Measurements from ENCODE around the gene VPS37D. TPM values are rescaled to one million over a fixed set of nuclear protein-coding genes. Genes with fewer than 3 reads are reported as not detected.
A peak's percentile ranks its signal among the peaks of the same experiment; 100 is the strongest.

VPS37D gene
- total and polyA plus RNA-seq, 10 of the 15 experiments (the other 5 are each of a cell fraction or from before 2014, with no cell fraction given) = 0.10 to 0.45 (median 0.16) TPM; not detected in 6

GRCh38 chr7:73683056-73683787 is 15.6 kb downstream of the VPS37D start, which contains the start of the genes BUD23 and DNAJC30:
TSS of gene BUD23 (plus strand) at chr7:73683597. CDS start at chr7:73683626, 29 bp downstream.
TSS of gene DNAJC30 (minus strand) at chr7:73683453. CDS start at chr7:73683423, 30 bp downstream.
- Histone ChIP-seq H3K36me3 (ENCODE audit: control insufficient read depth in 2 of 2, insufficient read depth in 2 of 2, low read length in 1 of 2) (peaks cover 4 to 5% of the 10 kb centered on the region in 2 experiments; a peak in 3 of 4 replicates), H3K9me3 (replicated peaks; ENCODE audit: control insufficient read depth, insufficient read depth, low read length) (no peaks in the 10 kb centered on the region; the same call in 2 of the 3 replicates), H3K79me2 (ENCODE audit: control insufficient read depth, insufficient read depth, low read length) (peaks cover 46% of the 10 kb centered on the region), H3K4me2 (ENCODE audit: control insufficient read depth, insufficient read depth) (peak within 1 kb of the TSS; percentile 94), H3K4me1 (ENCODE audit: control insufficient read depth, insufficient read depth, low read length) (peaks cover 14% of the 10 kb centered on the region), H4K20me1 (ENCODE audit: control insufficient read depth, insufficient read depth) (no peaks in the 10 kb centered on the region; the same call in 1 of the 2 replicates), H3K27ac (ENCODE audit: control insufficient read depth, insufficient read depth) (peak within 1 kb of the TSS; percentile 81), H3K9ac (ENCODE audit: control insufficient read depth, insufficient read depth, low read length) (peak within 1 kb of the TSS; percentile 98), H3K27me3 (replicated peaks in 1 of 2; ENCODE audit: control insufficient read depth in 2 of 2, insufficient read depth in 2 of 2, low read length in 1 of 2) (no peaks in the 10 kb centered on the region), H2AFZ (ENCODE audit: control insufficient read depth, low read depth, low read length) (peak within 1 kb of the TSS; percentile 96), H3K4me3 (peak within 1 kb of the TSS; percentile 91)
- in situ Hi-C loops (cut with MboI) (no loop called here), intact Hi-C loops (cut with micrococcal nuclease; ENCODE audit: unreplicated experiment) (loop anchor here (2.0 to 10.0 kb wide), 2 partner anchors 36 to 158 kb away; partner anchors contain the start of genes BAZ1B and STX1A)
- peak; percentile 71 for DNase-seq (ENCODE audit: low read depth, low spot score)
- ChIA-PET CTCF (no interaction called here), SMC1A (ENCODE audit: uncharacterized antibody, unreplicated experiment) (no interaction called here), RAD21 (ENCODE audit: unreplicated experiment) (no interaction called here), POLR2A (no interaction called here)
- 1% methylated on average over 68 of the region's 68 CpGs for WGBS (ENCODE audit: insufficient coverage, insufficient replicate concordance, low lambda C conversion rate, missing lambda C conversion rate)
- peak; percentile 95 for FAIRE-seq
- TSS peak; percentile 69 for BruUV-seq (replicated peaks)
- peak; percentile 98 for ATAC-seq
- TF ChIP-seq SP1 (IDR thresholded peaks at IDR 0.05; ENCODE audit: low read depth, low read length) = peak; percentile 85
- no peak for TF ChIP-seq CBX3 (IDR thresholded peaks at IDR 0.05; ENCODE audit: borderline replicate concordance, low read depth)
- TF ChIP-seq IRF5 (IDR thresholded peaks at IDR 0.05; ENCODE audit: borderline replicate concordance) = no peak
- TF ChIP-seq SUPT20H (IDR thresholded peaks at IDR 0.05; ENCODE audit: borderline replicate concordance, control insufficient read depth, low read depth, low read length) = no peak
- peak in 1 of 2 experiments; percentile 93; a peak in 3 of 4 replicates for TF ChIP-seq SRF (IDR thresholded peaks at IDR 0.05; ENCODE audit: low read depth in 2 of 2, low read length in 2 of 2)
- TF ChIP-seq EGR1 (IDR thresholded peaks at IDR 0.05; ENCODE audit: borderline replicate concordance in 1 of 2, low read depth in 2 of 2, low read length in 2 of 2) = peak in 1 of 2 experiments; percentile 63; a peak in 2 of 3 replicates
- TF ChIP-seq MXI1 (IDR thresholded peaks at IDR 0.05; ENCODE audit: low read depth, low read length) = peak; percentile 96
- TF ChIP-seq NFYB (IDR thresholded peaks at IDR 0.05; ENCODE audit: insufficient read depth, low read depth, low read length) = peak; percentile 93
- no peak for TF ChIP-seq YBX1 (IDR thresholded peaks at IDR 0.05)
- TF ChIP-seq ZZZ3 (IDR thresholded peaks at IDR 0.05; ENCODE audit: control insufficient read depth, insufficient read length, low read depth) = no peak
- 0 out of 2 replicates have a peak, but pooled peaks have one; percentile 20 for TF ChIP-seq CBX5 (IDR thresholded peaks at IDR 0.05; ENCODE audit: low read depth)
- TF ChIP-seq HSF1 (IDR thresholded peaks at IDR 0.05; ENCODE audit: low read depth, low read length) = no peak
- no peak for TF ChIP-seq ASH2L (IDR thresholded peaks at IDR 0.05; ENCODE audit: borderline replicate concordance, low read depth)
- TF ChIP-seq CHD1 (IDR thresholded peaks at IDR 0.05; ENCODE audit: low read depth, low read length) = no peak
- peak; percentile 26; the same call in 1 of the 2 replicates for TF ChIP-seq BACH1 (IDR thresholded peaks at IDR 0.05; ENCODE audit: borderline replicate concordance)
- peak; percentile 97 for TF ChIP-seq YY1 (IDR thresholded peaks at IDR 0.05; ENCODE audit: low read depth, low read length)
- TF ChIP-seq ZNF622 (IDR thresholded peaks at IDR 0.05) = no peak
- peak; percentile 96 for TF ChIP-seq RELB (IDR thresholded peaks at IDR 0.05; ENCODE audit: low read depth)
- peak; percentile 92 for TF ChIP-seq TAF1 (IDR thresholded peaks at IDR 0.05; ENCODE audit: borderline replicate concordance, low read depth, low read length)
- no peak for TF ChIP-seq IKZF2 (IDR thresholded peaks at IDR 0.05)
- peak; percentile 92 for TF ChIP-seq POLR2AphosphoS5 (IDR thresholded peaks at IDR 0.05; ENCODE audit: low read length)

All from GM12878 (cell line).